HG03095 (cell line): ENCODE results near the gene FAM168A.
A peak's percentile ranks its signal among the peaks of the same experiment; 100 is the strongest.

Experiments used
- ATAC-seq: cut with Tn5 transposase; IDR thresholded peaks from one replicate; pipeline ENCODE4 v1.9.1; 2021; ENCODE audit warnings: moderate library complexity; ENCODE audit not compliant: unreplicated experiment

FAM168A gene

GRCh38 chr11:73379189-73379880 lies 218.6 kb downstream of the FAM168A start:
- ATAC-seq: no peak

GRCh38 chr11:73376803-73377629 lies 220.9 kb downstream of the FAM168A start:
- ATAC-seq: no peak

GRCh38 chr11:73376160-73376802 lies 221.6 kb downstream of the FAM168A start, which contains the start of gene RELT:
Gene RELT, plus strand, starts transcription at chr11:73376399. Its CDS starts 12,738 bp downstream, at chr11:73389137.
- peak; percentile 61 for ATAC-seq

- ATAC-seq: no peak
These were observed 222.1 kb downstream of the FAM168A start for GRCh38 chr11:73375830-73376159.

GRCh38 chr11:73374151-73374550 lies 223.8 kb downstream of the FAM168A start:
- ATAC-seq: no peak

GRCh38 chr11:73372375-73372993 lies 225.4 kb downstream of the FAM168A start:
- no peak for ATAC-seq

GRCh38 chr11:73367482-73368024 lies 230.4 kb downstream of the FAM168A start:
- ATAC-seq: no peak

- no peak for ATAC-seq
These were observed 231.0 kb downstream of the FAM168A start for GRCh38 chr11:73366953-73367352.

GRCh38 chr11:73366265-73366610 lies 231.7 kb downstream of the FAM168A start:
- ATAC-seq: no peak

GRCh38 chr11:73365352-73366264 lies 232.3 kb downstream of the FAM168A start:
- no peak for ATAC-seq

GRCh38 chr11:73363147-73363546 lies 234.8 kb downstream of the FAM168A start:
- ATAC-seq: no peak

- ATAC-seq: no peak
These were observed 235.7 kb downstream of the FAM168A start for GRCh38 chr11:73361953-73362776.

- ATAC-seq: no peak
These were observed 237.1 kb downstream of the FAM168A start for GRCh38 chr11:73360743-73361369.

- ATAC-seq: no peak
These were observed 237.8 kb downstream of the FAM168A start for GRCh38 chr11:73359930-73360742.

GRCh38 chr11:73359341-73359740 lies 238.6 kb downstream of the FAM168A start:
- no peak for ATAC-seq

- ATAC-seq: no peak
These were observed 239.8 kb downstream of the FAM168A start for GRCh38 chr11:73358071-73358470.

GRCh38 chr11:73356979-73357860 lies 240.7 kb downstream of the FAM168A start:
- ATAC-seq: no peak
